ENCODE data around the gene MYRFL.

The MYRFL gene

DNA sequence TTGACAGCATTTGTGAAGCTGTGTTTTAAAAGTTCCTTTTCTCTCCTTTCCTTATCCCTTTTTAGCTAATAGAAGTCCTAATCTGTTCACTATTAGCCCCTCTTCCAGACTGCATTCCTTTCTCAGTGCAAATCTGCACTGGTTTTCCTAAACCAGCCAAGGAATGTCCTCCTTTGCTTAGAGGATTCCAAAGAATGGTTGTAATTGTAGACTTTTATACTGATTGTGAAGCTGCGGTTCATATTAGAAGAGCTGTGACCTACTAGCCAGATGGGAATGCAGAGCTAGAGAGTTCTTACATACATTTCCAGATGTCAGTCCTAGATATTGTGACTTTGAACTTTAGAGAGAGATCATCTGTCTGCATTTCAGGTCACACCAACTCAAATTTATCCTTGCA, 79.8 kb downstream of the MYRFL start:
- Histone ChIP-seq H3K27ac (replicated peaks; ENCODE audit: low read length) (no peak overlapping the region), H3K4ac (ENCODE audit: low read length) (no peak overlapping the region), H2BK120ac (ENCODE audit: low read depth, low read length) (no peak overlapping the region), H3K14ac (ENCODE audit: low read length) (no peak overlapping the region), H3K23ac (ENCODE audit: low read depth, low read length, poor library complexity) (no peak overlapping the region), H3K9ac (ENCODE audit: low read depth, low read length, poor library complexity) (no peak overlapping the region), H3K4me3 (ENCODE audit: low read length in 2 of 2) (no peak overlapping the region), H2BK5ac (ENCODE audit: low read length) (no peak overlapping the region), H4K8ac (ENCODE audit: low read depth, low read length) (no peak overlapping the region), H4K91ac (ENCODE audit: low read depth, low read length, poor library complexity) (no peak overlapping the region), H3K79me1 (ENCODE audit: low read depth, low read length) (no peaks in the 10 kb centered on the region), H3K18ac (ENCODE audit: low read length) (no peak overlapping the region), H2AK5ac (ENCODE audit: low read depth, low read length) (no peak overlapping the region), H2BK12ac (ENCODE audit: low read length) (no peak overlapping the region), H3K36me3 (replicated peaks in 1 of 2; ENCODE audit: control insufficient read depth in 2 of 2, insufficient read depth in 2 of 2, low read length in 2 of 2) (no peaks in the 10 kb centered on the region), H2BK15ac (ENCODE audit: low read length) (no peak overlapping the region), H3K27me3 (ENCODE audit: control insufficient read depth in 3 of 3, insufficient read depth in 3 of 3, low read depth in 1 of 3, low read length in 3 of 3) (no peaks in the 10 kb centered on the region), H3K4me2 (ENCODE audit: insufficient read depth, low read length, poor library complexity, severe bottlenecking) (no peak overlapping the region), H3K4me1 (ENCODE audit: control insufficient read depth in 2 of 2, insufficient read depth in 1 of 2, low read depth in 1 of 2, low read length in 2 of 2) (peaks cover 2 to 12% of the 10 kb centered on the region in 2 donors), H3K9me3 (replicated peaks in 1 of 2; ENCODE audit: control insufficient read depth in 2 of 2, insufficient read depth in 1 of 2, low read depth in 1 of 2, low read length in 2 of 2) (no peaks in the 10 kb centered on the region), H2AFZ (ENCODE audit: low read length) (no peak overlapping the region)
- no peak for DNase-seq (ENCODE audit: low spot score)
- no CpG with 5 or more reads among the region's 1 CpG for WGBS, 2 donors (ENCODE audit: extremely low coverage in 2 of 2, insufficient read length in 2 of 2, insufficient replicate concordance in 1 of 2)

GRCh38 chr12:69905801-69906200, 80.8 kb downstream of the MYRFL start:
- Histone ChIP-seq H3K36me3 (replicated peaks in 1 of 2; ENCODE audit: control insufficient read depth in 2 of 2, insufficient read depth in 2 of 2, low read length in 2 of 2) (no peaks in the 10 kb centered on the region), H4K91ac (ENCODE audit: low read depth, low read length, poor library complexity) (no peak overlapping the region), H3K9ac (ENCODE audit: low read depth, low read length, poor library complexity) (no peak overlapping the region), H3K18ac (ENCODE audit: low read length) (no peak overlapping the region), H4K8ac (ENCODE audit: low read depth, low read length) (no peak overlapping the region), H3K4ac (ENCODE audit: low read length) (no peak overlapping the region), H3K27me3 (ENCODE audit: control insufficient read depth in 3 of 3, insufficient read depth in 3 of 3, low read depth in 1 of 3, low read length in 3 of 3) (no peaks in the 10 kb centered on the region), H3K27ac (replicated peaks; ENCODE audit: low read length) (no peak overlapping the region), H3K4me2 (ENCODE audit: insufficient read depth, low read length, poor library complexity, severe bottlenecking) (no peak overlapping the region), H3K9me3 (replicated peaks in 1 of 2; ENCODE audit: control insufficient read depth in 2 of 2, insufficient read depth in 1 of 2, low read depth in 1 of 2, low read length in 2 of 2) (no peaks in the 10 kb centered on the region), H3K14ac (ENCODE audit: low read length) (no peak overlapping the region), H3K79me1 (ENCODE audit: low read depth, low read length) (no peaks in the 10 kb centered on the region), H2BK5ac (ENCODE audit: low read length) (no peak overlapping the region), H2BK15ac (ENCODE audit: low read length) (no peak overlapping the region), H3K4me1 (ENCODE audit: control insufficient read depth in 2 of 2, insufficient read depth in 1 of 2, low read depth in 1 of 2, low read length in 2 of 2) (peaks cover 2 to 11% of the 10 kb centered on the region in 2 donors), H2AK5ac (ENCODE audit: low read depth, low read length) (no peak overlapping the region), H3K23ac (ENCODE audit: low read depth, low read length, poor library complexity) (no peak overlapping the region), H2AFZ (ENCODE audit: low read length) (no peak overlapping the region), H2BK120ac (ENCODE audit: low read depth, low read length) (no peak overlapping the region), H3K4me3 (ENCODE audit: low read length in 2 of 2) (no peak overlapping the region), H2BK12ac (ENCODE audit: low read length) (no peak overlapping the region)
- no peak for DNase-seq (ENCODE audit: low spot score)
- no CpG with 5 or more reads among the region's 1 CpG for WGBS, 2 donors (ENCODE audit: extremely low coverage in 2 of 2, insufficient read length in 2 of 2, insufficient replicate concordance in 1 of 2)

- H3K27ac ChIP-seq (replicated peaks; ENCODE audit: low read length): no peak overlapping the region
- no peaks in the 10 kb centered on the region for H3K36me3 ChIP-seq (replicated peaks in 1 of 2; ENCODE audit: control insufficient read depth in 2 of 2, insufficient read depth in 2 of 2, low read length in 2 of 2)
- H3K79me1 ChIP-seq (ENCODE audit: low read depth, low read length): no peaks in the 10 kb centered on the region
- no peak overlapping the region for H2BK5ac ChIP-seq (ENCODE audit: low read length)
- H2BK15ac ChIP-seq (ENCODE audit: low read length): no peak overlapping the region
- no peak overlapping the region for H4K91ac ChIP-seq (ENCODE audit: low read depth, low read length, poor library complexity)
- H4K8ac ChIP-seq (ENCODE audit: low read depth, low read length): no peak overlapping the region
- no peak overlapping the region for H2BK12ac ChIP-seq (ENCODE audit: low read length)
- no peak for DNase-seq (ENCODE audit: low spot score)
- no peak overlapping the region for H2BK120ac ChIP-seq (ENCODE audit: low read depth, low read length)
- H3K14ac ChIP-seq (ENCODE audit: low read length): no peak overlapping the region
- H2AFZ ChIP-seq (ENCODE audit: low read length): no peak overlapping the region
- H3K9me3 ChIP-seq (replicated peaks in 1 of 2; ENCODE audit: control insufficient read depth in 2 of 2, insufficient read depth in 1 of 2, low read depth in 1 of 2, low read length in 2 of 2): no peaks in the 10 kb centered on the region
- H3K27me3 ChIP-seq (ENCODE audit: control insufficient read depth in 3 of 3, insufficient read depth in 3 of 3, low read depth in 1 of 3, low read length in 3 of 3): no peaks in the 10 kb centered on the region
- H3K4ac ChIP-seq (ENCODE audit: low read length): no peak overlapping the region
- H3K4me1 ChIP-seq (ENCODE audit: control insufficient read depth in 2 of 2, insufficient read depth in 1 of 2, low read depth in 1 of 2, low read length in 2 of 2): peaks cover 2 to 11% of the 10 kb centered on the region in 2 donors
- H3K23ac ChIP-seq (ENCODE audit: low read depth, low read length, poor library complexity): no peak overlapping the region
- H3K9ac ChIP-seq (ENCODE audit: low read depth, low read length, poor library complexity): no peak overlapping the region
- no peak overlapping the region for H3K18ac ChIP-seq (ENCODE audit: low read length)
- no peak overlapping the region for H3K4me2 ChIP-seq (ENCODE audit: insufficient read depth, low read length, poor library complexity, severe bottlenecking)
- WGBS, 2 donors (ENCODE audit: extremely low coverage in 2 of 2, insufficient read length in 2 of 2, insufficient replicate concordance in 1 of 2): no CpG with 5 or more reads among the region's 4 CpGs
- no peak overlapping the region for H3K4me3 ChIP-seq (ENCODE audit: low read length in 2 of 2)
- H2AK5ac ChIP-seq (ENCODE audit: low read depth, low read length): no peak overlapping the region
These were observed 81.6 kb downstream of the MYRFL start for GRCh38 chr12:69906411-69907216.

- H2AK5ac ChIP-seq (ENCODE audit: low read depth, low read length): no peak overlapping the region
- no peak overlapping the region for H3K4ac ChIP-seq (ENCODE audit: low read length)
- peaks cover 2 to 11% of the 10 kb centered on the region in 2 donors for H3K4me1 ChIP-seq (ENCODE audit: control insufficient read depth in 2 of 2, insufficient read depth in 1 of 2, low read depth in 1 of 2, low read length in 2 of 2)
- no peak overlapping the region for H3K18ac ChIP-seq (ENCODE audit: low read length)
- H3K4me2 ChIP-seq (ENCODE audit: insufficient read depth, low read length, poor library complexity, severe bottlenecking): no peak overlapping the region
- H2BK5ac ChIP-seq (ENCODE audit: low read length): no peak overlapping the region
- H3K36me3 ChIP-seq (replicated peaks in 1 of 2; ENCODE audit: control insufficient read depth in 2 of 2, insufficient read depth in 2 of 2, low read length in 2 of 2): no peaks in the 10 kb centered on the region
- no CpG with 5 or more reads among the region's 3 CpGs for WGBS, 2 donors (ENCODE audit: extremely low coverage in 2 of 2, insufficient read length in 2 of 2, insufficient replicate concordance in 1 of 2)
- no peak overlapping the region for H3K27ac ChIP-seq (replicated peaks; ENCODE audit: low read length)
- H4K8ac ChIP-seq (ENCODE audit: low read depth, low read length): no peak overlapping the region
- no peaks in the 10 kb centered on the region for H3K27me3 ChIP-seq (ENCODE audit: control insufficient read depth in 3 of 3, insufficient read depth in 3 of 3, low read depth in 1 of 3, low read length in 3 of 3)
- H2AFZ ChIP-seq (ENCODE audit: low read length): peak overlapping the region; percentile 49
- H3K79me1 ChIP-seq (ENCODE audit: low read depth, low read length): no peaks in the 10 kb centered on the region
- H2BK15ac ChIP-seq (ENCODE audit: low read length): no peak overlapping the region
- H3K4me3 ChIP-seq (ENCODE audit: low read length in 2 of 2): no peak overlapping the region
- no peak overlapping the region for H4K91ac ChIP-seq (ENCODE audit: low read depth, low read length, poor library complexity)
- H3K9ac ChIP-seq (ENCODE audit: low read depth, low read length, poor library complexity): no peak overlapping the region
- no peak overlapping the region for H3K14ac ChIP-seq (ENCODE audit: low read length)
- H2BK12ac ChIP-seq (ENCODE audit: low read length): no peak overlapping the region
- H3K23ac ChIP-seq (ENCODE audit: low read depth, low read length, poor library complexity): no peak overlapping the region
- no peak for DNase-seq (ENCODE audit: low spot score)
- H2BK120ac ChIP-seq (ENCODE audit: low read depth, low read length): no peak overlapping the region
- H3K9me3 ChIP-seq (replicated peaks in 1 of 2; ENCODE audit: control insufficient read depth in 2 of 2, insufficient read depth in 1 of 2, low read depth in 1 of 2, low read length in 2 of 2): no peaks in the 10 kb centered on the region
These were observed 83.2 kb downstream of the MYRFL start for GRCh38 chr12:69908203-69908602.
